Endothelial cell of hepatic sinusoid (primary cell): ENCODE measurements around the gene LTC4S.
"Not testable (repeated sequence)": the region's sequence is repeated elsewhere in the genome, so short reads cannot be mapped to it uniquely, and the experiment has no call there.

Experiments
- in situ Hi-C: cut with HindIII; loops from 2 replicates; pipeline ENCODE4 v1.10.0; 2017; ENCODE audit warnings: low sequenced_read_pairs

The LTC4S gene

DNA sequence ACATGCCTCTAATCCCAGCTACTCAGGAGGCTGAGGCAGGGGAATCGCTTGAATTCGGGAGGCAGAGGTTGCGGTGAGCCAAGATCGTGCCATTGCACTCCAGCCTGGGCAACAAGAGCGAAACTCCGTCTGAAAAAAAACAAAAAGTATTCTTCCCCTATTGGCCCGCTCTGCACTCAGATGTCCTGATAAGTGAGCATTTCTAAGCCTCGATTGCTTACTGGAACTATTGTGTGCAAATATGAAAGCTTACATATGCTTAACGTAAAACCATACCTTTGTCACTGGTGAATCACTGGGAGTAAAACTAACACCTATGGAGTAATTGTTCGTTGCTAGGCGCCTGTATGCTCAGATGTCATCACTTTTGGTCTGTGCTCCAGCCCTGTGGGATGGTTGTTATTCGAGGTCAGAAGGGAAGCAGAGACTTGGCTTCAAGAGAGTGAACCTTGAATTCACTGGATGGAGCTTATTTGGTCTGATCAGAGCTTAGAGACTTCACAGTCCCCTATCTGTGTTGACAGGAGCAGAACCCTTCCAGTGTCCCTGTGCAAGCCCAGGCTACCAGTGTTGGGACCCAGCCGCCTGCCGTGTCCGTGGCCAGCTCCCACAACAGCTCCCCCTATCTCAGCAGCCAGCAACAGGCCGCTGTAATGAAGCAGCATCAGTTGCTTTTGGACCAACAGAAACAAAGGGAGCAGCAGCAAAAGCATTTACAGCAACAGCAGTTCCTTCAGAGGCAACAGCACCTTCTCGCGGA lies 25.3 kb upstream of the LTC4S start:
- in situ Hi-C loops: loop anchor here (5.0 kb wide), 1 partner anchor 59 kb away; no protein-coding TSS in a partner anchor

- in situ Hi-C loops: loop anchor here (5.0 kb wide), 1 partner anchor 58 kb away; no protein-coding TSS in a partner anchor
Measured at GRCh38 chr5:179769271-179769670, 24.5 kb upstream of the LTC4S start.

DNA sequence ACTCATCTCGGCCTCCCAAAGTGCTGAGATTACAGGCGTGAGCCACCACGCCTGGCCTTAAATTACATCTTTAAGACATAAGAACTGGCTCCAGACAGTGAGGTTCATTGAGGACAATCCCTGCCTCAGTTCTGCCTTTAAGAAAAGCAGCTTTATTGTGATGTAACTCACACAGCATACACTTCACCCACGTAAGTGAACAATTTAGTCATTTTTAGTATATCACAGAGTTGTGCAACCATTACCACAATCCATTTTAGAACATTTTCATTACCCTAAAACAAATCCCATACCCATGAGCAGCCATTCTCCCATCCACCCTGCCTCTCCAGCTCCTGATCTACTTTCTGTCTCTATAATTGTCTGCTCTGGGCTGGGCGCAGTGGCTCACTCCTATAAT lies 24.0 kb upstream of the LTC4S start:
- in situ Hi-C loops: loop anchor here (5.0 kb wide), 1 partner anchor 58 kb away; no protein-coding TSS in a partner anchor

DNA sequence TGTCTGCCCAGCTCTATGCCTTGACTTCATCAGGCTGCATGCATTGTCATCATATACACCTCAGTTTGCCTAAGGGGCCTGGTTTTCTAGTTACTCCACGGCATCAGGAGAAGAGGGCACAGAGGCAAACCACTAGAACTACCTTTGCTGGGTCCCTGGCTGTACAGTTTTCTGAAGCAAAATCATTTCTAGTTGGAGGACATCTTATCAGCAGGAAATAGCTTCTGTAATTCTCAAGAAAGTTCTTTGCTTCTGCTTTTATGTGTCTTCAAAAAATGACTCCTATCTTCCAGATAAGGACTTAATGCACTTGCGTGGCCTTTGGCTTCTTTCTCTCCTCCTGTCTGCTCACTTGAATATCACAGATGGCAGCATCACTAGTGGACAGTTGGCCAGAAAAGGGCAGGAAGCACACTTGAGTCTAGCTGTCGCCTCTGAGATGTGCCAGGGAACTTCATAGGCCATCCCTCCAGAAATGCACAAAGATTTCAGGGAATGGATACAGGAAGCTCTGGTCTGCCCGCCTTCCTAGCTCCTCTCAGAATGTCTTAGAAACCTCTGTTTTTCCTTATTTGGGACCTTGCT lies 22.4 kb upstream of the LTC4S start:
- in situ Hi-C loops: no loop called here

- in situ Hi-C loops: no loop called here
Measured at GRCh38 chr5:179772351-179772750, 21.4 kb upstream of the LTC4S start.

DNA sequence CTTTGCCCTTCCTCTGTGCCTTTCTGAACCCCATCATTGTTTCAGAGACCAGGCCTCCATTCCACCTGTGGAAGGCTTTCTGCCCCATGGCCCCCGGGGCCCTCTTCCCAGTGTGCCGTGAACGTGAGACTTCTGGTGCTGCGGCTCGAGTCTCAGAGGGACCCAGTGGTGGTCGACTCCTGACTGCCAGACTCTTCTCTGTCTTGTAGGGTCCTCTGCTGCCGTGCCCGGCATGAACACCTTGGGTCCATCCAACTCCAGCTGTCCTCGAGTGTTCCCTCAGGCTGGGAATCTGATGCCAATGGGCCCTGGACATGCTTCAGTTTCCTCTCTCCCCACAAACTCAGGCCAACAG lies 20.1 kb upstream of the LTC4S start:
- in situ Hi-C loops: no loop called here

GRCh38 chr5:179774442-179774841 lies 19.3 kb upstream of the LTC4S start:
- in situ Hi-C loops: no loop called here

- in situ Hi-C loops: no loop called here
Measured at GRCh38 chr5:179776411-179776938, 17.3 kb upstream of the LTC4S start.

- in situ Hi-C loops: no loop called here
Measured at GRCh38 chr5:179777456-179777855, 16.3 kb upstream of the LTC4S start.

- in situ Hi-C loops: no loop called here
Measured at GRCh38 chr5:179777909-179778308, 15.9 kb upstream of the LTC4S start.

DNA sequence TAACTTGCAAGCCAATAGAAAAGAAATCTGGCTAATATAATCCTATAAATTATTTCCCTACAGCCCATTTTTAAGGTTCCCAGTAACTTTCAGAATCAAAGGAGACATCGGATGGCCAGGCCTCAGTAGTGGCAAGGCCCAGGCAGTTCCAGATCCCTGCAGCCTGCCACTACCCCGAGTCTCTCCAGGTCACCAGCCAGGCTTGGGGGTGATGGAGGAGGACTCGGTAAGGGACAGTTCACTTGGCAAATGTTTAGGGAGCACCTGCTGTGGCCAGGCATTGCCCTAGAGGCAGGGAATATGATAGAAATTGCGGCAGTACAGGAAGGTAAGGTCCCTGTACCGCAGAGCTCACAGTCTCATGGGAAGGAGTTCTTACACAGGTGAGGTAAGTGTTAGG lies 15.2 kb upstream of the LTC4S start:
- in situ Hi-C loops: no loop called here

DNA sequence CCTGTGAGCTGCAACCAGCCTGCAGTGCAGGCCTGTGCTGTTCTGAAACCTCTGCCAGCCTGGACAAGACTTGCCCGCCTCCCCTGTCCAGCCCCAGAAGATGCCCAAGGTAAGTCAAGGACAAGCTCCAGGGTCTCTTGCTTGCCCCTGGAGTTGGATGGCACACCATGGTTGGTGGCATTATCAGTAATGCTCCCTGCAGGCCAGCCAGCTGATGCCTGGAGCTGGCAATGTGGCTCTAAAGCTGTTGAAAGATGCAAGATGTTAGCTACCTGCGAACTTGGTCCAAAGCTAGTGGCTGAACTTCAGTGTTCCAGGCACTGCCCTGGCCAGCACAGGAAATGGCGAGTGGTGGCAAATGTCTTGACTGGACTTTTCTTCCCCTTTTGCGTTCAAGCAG lies 14.0 kb upstream of the LTC4S start:
- in situ Hi-C loops: no loop called here

- in situ Hi-C loops: no loop called here
Measured at GRCh38 chr5:179780362-179780761, 13.4 kb upstream of the LTC4S start.

DNA sequence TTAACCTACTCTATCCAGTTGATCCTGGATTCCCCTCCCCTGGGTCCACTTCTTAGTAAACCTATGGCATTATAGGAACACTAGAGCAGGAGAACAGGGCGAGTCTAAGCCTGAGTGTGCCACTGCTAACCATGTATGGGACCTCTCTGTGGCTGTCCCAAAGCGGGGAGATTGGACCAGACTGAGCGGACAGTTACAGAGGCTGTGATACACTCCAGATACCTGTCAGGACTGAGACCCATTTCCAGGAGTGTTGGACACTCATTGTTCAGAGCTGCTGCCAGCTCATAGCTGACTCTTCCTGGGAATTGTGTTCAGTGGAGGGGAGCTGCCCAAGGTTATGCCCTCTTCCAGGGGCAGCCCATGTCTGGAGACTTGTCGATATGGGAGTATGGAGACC lies 11.9 kb upstream of the LTC4S start:
- in situ Hi-C loops: no loop called here

DNA sequence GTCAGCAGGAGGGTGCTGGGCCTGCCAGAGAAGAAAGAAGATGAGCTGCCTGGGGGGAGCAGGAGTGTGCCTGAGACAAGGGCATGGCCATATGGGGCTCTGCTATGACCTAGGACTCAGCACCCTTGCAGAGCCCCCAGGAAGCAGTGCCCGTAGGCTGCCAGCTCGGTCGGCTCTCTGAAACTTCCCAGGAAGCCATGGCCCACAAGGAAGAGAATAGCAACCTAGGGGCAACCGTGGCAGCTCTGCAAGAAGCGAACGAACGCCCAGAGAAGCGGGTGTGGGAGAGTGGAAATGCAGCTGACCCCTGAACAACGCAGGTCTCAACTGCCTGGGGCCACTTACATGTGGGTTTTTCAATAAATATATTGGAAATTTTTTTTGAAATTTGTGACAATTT lies 10.7 kb upstream of the LTC4S start:
- in situ Hi-C loops: no loop called here

DNA sequence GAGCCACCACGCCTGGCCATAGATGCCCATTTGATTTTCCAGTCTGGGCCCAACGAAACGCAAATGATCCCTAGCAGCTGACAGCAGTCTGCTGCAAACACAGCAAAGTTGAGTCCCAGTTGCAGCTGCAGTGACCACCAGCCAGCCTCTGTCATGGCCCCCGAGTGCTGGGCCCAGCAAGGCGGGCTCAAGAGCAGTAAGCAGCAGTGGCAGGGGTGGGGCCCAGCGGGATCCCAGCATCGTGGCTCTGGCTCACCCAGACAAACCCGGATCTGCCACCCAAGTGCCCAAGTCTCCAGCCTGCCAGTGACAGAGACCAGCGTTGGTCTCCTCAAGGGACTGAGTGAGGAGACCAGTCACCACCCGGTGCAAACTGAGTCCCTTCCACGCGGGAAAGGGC lies 6.9 kb upstream of the LTC4S start:
- in situ Hi-C loops: no loop called here

GRCh38 chr5:179788193-179788854 lies 5.5 kb upstream of the LTC4S start:
- in situ Hi-C loops: no loop called here

GRCh38 chr5:179789278-179789677 lies 4.5 kb upstream of the LTC4S start:
- in situ Hi-C loops: not testable (repeated sequence)

DNA sequence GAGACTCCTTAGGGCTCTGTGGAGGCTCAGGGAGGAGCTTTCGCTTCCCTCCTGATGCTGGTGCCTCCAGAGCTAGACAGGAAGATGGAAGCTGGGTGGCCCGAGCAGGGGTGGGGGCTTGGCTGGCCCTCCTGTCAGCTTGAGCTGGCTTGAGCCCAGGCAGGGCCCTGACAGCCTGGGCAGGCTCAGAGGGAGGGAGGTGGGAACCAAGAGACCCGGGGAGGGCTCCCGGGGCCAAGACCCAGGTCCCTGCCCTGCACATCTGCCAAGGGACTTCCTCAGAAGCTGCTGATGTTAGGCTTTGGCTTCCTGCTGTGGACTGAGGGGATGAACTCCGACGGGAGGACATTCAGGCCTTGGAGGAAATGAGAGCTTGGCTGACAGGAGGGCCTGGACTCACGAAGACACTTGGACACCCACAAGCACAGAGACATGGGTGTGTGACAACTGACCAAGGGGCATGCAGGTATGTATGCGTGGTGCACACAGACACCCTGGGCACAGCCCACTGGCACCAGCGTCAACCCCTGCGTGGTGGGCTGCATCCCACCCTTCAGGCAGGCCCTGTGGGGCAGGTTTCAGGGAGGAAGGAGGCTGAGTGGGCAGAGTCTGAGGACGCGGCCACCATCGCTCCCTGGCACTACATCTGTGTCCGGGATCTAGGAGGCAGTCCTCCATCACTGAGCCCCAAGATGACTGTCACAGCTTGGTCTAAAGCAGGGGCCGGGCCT lies 1.7 kb upstream of the LTC4S start:
- in situ Hi-C loops: no loop called here

DNA sequence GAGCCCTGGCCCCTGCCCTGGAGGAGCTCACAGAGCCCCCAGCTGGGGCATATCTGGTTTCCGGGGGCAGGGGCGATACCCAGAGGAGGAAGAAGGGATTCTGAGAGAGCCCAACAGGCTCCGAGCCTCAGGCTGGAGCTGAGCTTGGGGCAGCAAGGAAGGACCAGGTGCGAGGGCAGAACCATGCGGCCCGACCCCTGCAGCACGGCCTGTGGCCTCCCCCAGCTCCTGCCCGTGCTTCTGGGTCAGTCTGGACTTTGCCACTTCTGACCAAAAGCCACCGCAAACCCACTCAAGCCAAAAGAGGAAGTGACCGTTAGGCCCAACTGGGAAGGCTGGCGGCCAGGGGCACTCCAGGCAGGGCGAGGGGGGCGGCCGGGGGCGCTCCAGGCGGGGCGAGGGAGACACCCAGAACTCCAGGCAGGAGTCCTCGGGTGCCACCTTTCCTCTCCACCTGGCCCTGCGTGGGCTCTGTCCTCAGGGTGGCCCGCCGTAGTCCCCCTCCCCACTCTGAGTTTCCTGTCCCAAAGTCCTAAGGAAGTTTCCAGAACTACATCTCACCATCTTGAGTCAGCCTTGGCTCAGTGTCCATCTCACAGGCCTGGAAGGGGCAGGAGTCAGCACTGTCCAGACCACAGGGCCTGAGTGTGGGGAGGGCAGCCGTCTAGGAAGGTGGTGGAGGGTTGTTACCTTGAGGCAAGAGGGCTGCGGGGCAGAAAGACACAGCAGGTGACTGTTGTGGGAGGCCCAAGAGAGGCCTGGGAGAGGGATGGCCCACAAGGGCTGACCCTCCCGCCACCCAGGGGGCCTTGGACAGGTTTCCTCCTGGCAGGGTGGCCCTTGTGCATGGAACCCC lies 946 bp upstream of the LTC4S start:
- in situ Hi-C loops: no loop called here
